HG02759 (cell line): ENCODE results near the gene ELOVL4.
A peak's percentile ranks its signal among the peaks of the same experiment; 100 is the strongest.

ENCODE experiments used
- ATAC-seq: cut with Tn5 transposase; IDR thresholded peaks from one replicate; pipeline ENCODE4 v1.9.1; 2021; ENCODE audit warnings: mild to moderate bottlenecking, moderate library complexity; ENCODE audit not compliant: unreplicated experiment

The ELOVL4 gene

DNA sequence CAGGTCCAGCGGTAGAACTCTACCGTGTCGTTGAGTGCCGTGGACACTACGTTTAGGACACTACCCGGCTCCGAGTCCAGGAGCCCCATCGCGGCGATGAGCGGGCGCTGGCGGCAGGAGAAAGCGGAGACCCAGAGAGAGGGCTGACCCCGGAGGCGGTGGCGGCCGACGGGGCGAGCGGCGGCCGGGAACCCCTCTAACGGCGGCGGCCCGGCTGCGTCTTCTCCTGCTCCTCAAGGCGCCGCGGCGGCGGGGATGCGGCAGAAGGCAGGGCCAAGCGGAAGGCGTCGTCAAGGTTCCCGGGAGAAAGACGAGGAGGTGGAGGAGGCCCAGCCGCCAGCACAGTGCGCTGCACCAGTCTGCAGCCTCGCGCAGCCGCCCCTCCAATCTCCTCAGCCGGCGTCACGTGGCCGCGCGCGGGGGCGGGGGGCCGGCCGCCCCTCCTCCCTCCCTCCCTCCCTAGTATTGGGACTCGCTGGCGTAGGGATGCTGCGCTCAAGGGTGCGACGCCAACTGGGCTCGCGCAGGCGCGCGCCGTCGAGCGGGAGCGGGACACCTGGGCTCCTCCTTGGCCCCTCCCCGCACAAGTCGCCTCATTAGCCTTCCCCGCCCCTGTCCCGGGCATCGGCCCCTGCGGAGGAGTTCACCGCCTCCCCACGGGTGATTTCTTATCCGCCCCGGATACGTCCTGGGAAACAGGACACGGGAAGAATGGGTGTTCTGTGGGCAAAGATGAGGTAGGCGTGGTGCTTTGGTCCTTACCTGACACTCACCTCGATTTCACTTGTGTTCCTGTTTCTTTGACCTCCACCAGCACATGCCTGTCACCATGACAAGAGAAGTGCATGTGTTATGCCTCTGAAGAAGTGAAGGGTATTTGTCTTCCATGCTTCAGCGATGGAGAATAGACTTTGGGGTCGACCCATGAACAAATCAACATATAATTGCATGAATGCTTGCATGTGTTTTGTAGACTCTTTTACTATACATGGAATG is at the start of gene ELOVL4:
Gene ELOVL4, minus strand, starts transcription at position 363 of the 996 bp plus-strand sequence. Its CDS starts 274 bp downstream, at position 89.
- ATAC-seq, result peak; percentile 63

DNA sequence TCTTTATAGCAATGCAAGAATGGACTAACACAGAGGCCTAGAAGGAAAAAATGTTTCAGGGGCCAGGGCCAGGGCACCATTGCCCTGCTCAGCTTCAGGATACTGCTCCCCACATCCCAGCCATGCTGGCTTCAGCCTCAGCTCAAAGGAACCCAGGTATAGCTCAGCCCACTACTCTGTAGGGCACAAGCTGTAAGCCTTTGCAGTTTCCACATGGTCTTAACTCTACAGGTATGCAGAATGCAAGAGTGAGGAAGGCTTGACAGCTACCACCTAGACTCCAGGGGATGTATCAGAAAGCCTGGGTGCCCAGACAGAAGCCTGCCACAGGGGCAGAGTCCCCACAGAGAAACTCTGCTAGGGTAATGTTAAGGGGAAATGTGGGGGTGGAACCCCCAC is 46.6 kb upstream of the ELOVL4 start:
- no peak for ATAC-seq

DNA sequence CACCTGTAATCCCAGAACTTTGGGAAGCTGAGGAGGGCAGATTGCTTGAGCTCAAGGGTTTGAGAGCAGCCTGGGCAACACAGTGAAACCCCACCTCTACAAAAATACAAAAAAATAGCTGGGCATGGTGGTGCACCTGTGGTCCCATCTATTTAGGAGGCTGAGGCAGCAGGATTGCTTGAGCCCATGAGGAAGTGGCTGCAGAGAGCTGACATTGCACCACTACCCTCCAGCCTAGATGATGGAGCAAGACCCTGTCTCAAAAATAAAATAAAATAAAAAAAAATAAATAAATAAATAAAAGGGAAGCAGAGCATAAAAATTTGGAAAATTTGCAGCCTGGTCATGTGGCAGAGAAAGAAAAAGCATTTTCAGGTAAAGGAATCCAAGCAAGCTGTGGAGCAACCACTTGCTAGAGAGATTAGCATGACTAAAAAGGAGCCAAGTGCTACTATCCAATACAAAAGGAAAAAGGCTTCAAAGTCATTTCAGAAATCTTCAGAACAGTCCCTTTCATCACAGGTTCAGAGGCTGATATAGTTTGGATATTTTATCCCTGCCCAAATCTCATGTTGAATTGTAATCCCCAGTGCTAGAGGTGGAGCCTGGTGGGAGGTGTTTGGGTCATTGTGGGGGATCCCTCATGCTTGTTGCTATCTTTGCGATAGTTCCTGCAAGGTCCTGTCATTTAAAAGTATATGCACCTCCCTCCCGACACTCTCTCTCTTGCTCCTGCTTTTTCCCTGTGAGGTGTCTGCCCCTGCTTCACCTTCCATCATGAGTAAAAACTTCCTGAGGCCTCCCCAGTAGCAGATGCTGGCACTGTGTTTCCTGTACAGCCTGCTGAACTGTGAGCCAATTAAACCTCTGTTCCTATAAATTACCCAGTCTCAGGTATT is 45.9 kb upstream of the ELOVL4 start:
- ATAC-seq, result no peak

DNA sequence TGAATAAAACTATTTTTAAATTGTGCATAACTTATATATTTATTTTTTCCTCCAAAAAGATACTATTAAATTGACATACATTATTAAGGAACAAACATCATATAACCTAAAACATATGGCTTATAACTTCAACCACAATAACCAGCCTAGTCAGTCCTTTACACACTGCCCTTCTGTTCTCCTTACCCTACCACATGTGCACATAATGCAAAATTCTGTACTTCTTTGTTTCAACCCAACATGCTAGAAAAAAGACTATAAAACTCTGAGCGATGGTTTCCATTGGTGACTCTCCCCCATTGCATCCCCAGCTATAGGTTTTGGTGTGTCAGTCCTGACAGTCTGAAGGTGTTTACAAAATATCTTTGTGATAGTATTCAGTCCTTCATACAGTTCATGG is 42.3 kb upstream of the ELOVL4 start:
- ATAC-seq, result no peak

DNA sequence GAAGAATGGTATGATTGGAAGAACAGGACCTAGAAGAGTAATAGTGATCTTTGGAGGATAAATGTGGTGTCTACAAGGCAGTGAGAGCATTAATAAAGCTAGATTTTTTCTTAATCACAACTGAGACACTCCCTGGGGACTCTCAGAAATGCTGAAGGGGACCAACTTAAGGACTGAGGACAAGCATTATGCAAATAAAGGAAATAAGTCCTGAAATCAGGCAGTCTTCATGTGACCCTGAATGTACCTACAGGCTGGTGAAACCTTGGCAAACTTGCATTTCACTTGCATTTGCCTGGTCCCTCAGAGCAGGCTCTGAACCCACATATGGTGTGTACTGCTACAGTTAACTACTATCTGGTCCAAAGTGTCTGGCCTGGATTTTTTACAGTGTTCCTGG is 37.8 kb upstream of the ELOVL4 start:
- ATAC-seq, result no peak

DNA sequence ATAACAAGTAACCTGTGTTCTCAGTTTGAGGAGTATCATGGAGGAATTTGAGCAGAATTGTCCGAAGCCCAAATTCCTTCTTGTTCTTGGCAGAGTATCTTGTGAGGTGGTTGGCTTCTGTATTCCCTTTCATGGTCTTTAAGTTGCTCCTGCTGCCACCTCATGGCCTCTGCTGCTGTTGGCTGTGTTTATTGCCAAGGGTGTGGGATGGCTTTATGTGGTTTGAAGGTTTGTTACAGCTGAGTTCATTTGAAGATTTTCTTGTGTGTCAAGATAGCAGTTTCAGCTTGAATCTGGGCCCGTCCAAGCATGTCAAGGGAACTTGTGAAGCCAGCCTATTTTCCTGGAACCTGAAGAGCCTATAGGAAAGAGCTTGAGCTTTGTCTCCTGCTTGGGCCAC is 36.9 kb upstream of the ELOVL4 start:
- peak; percentile 73 for ATAC-seq

DNA sequence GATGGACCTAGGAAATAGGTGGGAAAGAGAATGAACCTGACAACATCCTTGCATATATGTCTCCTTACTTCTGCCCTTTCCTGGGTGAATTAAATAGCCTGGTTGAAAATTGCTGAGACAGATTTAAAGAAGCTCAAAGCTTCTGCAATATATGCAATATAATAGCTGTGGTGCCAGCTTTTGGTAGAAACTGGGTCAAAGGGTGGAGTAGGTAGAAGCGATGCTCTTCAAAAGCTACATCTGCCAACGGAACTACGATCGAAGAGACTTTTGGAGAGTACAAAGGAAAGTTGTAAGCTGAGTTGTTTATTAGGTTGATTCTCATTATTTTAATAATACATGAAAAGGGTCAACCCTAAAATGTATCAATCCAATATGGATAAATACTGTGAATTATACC is 34.3 kb upstream of the ELOVL4 start:
- no peak for ATAC-seq

DNA sequence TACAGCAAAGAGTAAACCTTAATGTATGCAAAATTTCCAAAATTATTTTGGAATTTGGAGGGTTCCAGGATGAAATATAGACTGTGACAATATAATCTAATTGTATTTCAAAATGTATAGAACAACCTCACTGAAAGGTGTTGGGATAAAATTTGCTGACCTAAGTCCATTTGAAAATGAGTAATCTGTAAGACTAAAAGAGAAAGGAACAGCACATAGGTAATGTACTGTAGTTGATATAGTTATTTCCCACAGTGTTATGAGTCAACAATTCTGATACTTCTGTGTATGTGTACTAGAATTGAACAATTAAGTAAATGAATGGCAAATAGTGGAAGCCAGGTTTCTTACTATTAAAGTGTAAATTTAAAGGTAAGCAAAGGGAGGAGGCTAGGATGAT is 23.8 kb upstream of the ELOVL4 start:
- ATAC-seq, result no peak

DNA sequence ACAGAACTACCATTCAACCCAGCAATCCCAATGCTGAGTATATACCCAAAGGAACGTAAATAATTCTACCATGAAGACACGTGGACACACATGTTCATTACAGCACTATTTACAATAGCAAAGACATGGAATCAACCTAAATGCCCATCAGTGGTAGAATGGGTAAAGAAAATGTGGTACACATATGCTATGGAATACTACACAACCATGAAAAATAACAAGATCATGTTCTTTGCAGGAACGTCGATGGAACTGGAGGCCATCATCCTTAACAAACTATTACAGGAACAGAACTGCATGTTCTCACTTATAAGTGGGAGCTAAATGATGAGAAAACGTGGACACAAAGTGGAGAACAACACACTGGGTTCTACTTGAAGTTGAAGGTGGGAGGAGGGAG is 22.4 kb upstream of the ELOVL4 start:
- ATAC-seq, result no peak

DNA sequence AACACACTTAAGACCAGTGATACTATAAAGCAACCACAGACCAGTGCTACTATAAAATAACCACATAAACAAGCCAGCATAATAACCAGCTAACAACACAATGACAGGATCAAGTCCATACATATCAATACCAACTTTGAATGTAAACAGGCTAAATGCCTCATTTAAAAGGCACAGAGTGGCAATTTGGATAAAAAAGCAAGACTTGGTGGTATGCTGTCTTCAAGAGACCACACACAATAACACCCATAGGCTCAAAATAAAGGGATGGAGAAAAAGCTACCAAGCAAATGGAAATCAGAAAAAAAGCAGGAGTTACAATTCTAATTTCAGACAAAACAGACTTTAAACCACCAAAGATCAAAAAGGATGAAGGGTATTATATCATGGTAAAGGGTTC is 19.8 kb upstream of the ELOVL4 start:
- no peak for ATAC-seq

DNA sequence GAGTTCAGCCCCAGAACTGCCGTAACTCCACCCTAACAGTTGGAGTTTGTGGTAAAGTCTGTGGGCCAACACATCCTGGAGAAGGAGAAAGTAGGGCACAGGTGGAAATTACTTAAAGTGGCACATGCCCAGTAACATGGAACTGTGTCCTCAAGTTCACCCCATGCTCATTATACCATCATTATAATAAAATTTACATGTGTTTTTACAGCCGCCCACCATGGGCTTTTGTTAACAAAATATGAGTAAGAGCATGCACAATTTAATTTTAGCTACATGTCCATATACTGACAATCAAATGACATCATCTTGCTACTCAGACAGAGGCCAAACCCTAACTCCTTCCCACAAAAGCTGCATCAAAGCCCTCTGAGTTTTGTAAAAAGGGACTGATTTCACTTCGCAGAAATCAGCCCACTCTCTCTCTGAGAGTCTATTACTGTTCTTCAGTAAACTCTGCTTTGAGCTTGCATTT is 17.3 kb upstream of the ELOVL4 start:
- no peak for ATAC-seq

DNA sequence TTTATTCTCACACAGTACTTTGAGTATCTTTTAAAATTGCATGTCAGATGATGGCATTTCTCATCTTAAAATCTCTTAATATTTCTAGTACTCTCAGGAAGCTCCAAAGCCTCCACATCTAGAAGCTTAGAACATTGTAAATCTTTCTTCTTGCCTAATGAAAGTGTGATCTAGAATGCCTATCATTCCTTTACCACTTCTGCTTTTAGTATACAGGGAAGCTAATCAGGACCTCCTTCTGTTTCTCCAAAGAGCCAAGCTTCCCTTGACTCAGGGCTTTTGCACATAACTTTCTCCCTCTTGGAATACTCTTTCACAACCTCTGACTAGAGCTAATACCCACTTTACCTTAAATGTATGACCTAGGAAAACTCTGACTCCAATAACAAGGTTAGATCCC is 7.5 kb upstream of the ELOVL4 start:
- no peak for ATAC-seq

DNA sequence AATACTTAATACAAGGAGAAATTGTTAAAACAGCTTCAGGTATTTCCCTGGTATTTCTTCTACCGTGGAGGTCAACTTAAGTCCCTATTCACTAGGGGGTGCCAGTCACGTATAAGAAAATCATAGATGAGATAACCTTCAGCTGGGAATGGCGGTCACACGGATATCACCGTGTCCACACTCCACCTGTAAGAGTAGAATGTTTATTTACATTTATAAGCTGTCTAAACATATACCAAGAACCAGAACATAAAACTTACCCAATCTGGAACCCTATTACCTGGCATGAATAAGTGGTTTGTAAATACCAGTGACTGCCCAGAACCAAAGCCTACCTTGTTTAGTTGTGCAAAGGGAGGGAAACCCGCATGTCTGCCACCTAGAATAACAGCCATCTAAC is 1.9 kb upstream of the ELOVL4 start:
- ATAC-seq, result peak; percentile 53

DNA sequence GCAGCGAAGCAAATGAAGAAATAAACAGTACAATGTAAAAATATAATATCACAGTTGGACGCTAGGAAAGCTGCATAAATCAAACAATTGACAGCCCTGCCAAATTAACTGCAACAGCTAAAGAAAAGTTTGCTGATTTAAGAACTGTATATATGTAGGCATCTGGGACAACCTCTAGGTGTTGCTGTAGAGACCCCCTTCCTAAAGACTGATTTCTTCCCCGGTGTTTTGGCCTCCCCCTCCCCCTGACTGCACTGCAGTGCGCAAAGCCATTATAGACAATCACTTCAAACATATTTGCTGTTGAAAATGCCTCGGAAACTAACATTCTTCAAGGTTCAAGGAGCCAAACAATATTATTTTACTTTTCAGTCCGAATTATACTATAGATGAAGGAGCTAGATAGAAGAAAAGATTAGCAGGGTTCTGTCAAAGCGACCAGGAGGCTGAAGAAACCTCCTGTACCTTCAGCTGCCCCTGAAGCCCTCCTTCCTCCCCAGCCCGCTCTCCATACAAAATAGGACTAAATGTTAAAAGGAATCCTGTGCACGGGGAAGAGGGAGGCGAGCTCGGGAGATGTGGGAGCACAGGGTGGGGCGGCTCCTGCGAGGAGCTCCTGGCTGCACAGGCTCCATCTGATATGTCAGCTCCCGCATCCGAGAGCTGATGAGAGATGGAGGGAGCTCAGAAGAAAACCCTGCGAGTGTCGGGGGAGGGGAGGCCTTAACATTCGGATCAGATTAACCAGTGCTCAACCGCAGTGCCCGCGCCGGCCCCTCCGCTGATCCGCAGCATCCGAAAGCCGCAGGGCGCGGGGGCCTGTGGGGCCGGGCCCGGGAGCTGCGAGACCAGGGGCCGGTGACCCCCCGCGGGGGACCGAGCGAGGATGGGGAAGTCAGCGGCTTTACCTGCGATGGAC is 822 bp downstream of the ELOVL4 start:
- peak; percentile 35 for ATAC-seq

DNA sequence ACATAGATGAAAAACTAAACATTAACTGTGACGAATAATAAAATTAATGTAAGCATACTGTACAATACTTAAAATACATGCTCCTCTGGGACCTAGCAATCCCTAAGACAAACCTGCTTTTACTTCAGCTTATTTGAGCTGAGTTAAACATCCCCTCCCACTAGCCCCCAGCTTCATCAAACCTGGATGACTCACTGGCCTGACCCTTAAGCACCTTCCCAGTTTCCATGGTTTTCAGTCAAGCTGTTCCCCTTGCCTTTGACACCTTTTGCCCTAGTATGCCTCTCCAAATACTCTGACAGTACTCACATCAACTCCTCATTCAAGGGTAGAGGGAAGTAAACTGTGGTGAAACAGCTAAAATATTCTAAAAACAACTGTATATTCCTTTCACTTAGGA is 4.2 kb downstream of the ELOVL4 start:
- ATAC-seq, result no peak

DNA sequence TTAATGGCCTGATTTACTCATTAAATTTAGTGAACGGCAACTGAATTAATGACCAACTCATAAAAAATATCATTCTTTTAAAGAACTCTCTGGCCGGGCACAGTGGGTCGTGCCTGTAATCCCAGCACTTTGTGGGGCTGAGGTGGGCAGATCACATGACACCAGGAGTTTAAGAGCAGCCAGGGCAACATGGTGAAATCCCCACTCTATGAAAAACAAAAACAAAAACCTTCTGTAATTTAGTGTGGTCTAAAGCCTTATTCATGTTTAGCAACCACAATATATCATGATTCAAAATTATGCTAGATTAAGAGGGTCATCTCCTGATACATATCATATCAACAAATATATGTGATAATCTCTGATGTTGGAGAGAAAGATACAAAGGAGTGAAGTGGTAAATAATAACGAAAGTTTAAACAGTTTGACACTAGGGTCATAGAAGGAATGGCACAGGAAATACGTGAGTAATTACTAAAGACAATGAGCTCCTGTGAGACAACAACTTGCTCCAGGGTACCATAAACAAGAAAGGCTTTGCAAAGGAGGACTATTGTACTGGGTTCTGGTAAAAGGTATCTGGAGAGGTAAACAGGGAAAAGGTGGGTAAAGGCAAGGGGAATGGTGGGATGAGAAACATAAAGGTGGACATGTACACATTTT is 5.7 kb downstream of the ELOVL4 start:
- no peak for ATAC-seq

DNA sequence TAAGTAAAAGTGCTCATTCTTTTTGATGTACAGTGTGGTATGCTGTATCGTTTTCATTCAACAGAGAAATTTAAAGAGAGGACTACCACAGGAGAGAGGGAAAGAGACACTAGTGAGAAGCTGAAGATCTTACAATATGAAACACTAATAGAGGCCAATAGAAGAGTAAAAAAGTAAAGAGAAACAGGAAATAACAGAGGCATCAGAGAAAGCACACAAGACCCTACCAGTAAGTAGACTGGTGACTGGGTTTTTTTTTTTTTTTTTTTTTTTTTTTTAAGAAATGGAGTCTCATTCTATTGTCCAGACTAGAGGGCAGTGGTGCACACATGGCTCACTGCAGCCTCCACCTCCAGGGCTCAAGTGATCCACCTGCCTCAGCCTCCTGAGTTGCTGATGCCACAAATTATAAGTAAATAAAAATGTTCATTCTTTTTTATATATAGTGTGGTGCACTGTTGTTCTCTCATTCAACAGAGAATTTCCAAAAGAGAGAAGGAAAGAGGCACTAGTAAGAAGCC is 18.8 kb downstream of the ELOVL4 start:
- ATAC-seq, result no peak

DNA sequence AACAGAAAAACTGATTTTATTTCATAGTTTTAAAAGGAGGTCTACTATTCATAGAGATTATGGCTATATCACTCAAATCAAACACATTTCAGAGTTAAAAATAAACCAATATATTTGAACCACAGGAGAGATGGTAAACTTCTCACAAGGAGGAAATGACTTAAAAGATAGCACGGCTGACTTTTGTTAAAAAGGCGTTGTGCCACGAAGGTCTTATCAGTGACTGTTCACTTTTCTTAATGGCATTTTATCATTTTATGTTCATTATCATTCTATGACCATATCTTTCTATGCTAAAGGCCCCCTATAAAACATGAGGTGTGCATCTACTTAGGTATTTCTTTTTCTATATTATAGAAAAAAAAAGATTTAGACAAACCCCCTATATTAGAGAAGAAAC is 19.6 kb downstream of the ELOVL4 start:
- ATAC-seq, result no peak

DNA sequence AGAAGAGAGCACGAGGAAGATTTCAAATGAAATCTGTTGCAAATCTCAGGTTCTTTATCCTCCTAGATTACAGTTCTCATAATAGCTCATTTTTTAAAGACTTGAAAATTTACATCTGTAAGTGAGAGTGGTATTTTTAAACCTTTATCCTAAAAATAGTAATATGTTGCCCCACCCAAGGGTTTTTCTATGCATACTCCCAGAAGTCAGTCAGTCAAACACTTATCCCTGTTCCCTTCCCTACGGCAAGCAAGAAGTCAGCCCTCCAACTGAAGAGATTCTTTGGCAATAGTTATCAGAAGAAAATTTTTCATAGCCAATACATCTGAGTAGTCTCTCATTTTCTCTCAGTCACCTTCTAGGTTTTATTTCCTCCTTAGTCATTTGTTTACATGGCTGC is 24.1 kb downstream of the ELOVL4 start:
- no peak for ATAC-seq

DNA sequence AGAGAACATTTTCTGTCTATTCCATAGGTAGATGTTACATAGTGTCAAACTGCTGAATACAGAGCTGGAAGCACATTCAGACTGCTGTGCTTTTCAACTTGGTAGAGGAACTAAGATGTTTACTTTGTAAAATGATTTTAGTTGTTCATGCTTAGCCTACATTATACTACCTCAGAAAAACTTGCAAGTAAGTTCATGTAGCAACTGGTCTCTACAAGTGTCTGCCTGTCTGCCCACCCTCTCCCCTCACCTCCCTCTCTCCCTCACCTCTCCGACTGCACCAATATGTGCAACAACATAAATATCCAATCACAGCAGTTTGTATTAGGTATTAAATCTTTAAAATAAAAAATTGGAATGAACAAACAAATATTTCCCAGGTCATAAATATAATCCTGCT is 25.3 kb downstream of the ELOVL4 start:
- ATAC-seq, result no peak
